ENCODE measurements around the gene NKD1. TPM values are rescaled to one million over a fixed set of nuclear protein-coding genes. Genes with fewer than 3 reads are reported as not detected.

NKD1 gene
- total RNA-seq, 1 experiment from 2014 or later, result 0.07 TPM

DNA sequence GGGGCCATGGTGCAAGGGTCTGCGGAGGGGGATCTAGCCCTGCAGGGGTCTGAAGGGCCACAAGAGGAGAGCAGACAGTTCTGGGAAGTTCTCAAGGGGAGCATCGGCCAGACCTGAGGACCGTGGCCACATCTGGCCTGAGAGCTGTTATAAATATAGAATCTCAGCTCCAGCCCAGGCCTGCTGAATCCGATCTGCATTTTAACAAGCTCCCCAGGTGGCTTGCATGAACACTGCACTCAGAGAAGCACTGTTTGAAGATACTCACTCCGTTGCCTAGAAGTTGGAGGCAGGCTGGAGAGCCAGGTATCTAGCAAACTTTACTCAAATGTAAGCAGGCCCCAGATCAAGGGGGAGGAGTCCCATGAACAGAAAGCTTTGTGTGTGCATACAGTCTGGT is 61.3 kb downstream of the NKD1 start:
- no peak overlapping the region for H3K4me3 ChIP-seq
- no peaks in the 10 kb centered on the region for H3K36me3 ChIP-seq
- H3K27me3 ChIP-seq, result no peaks in the 10 kb centered on the region
- H3K9me3 ChIP-seq, result no peaks in the 10 kb centered on the region
- no peak for DNase-seq

DNA sequence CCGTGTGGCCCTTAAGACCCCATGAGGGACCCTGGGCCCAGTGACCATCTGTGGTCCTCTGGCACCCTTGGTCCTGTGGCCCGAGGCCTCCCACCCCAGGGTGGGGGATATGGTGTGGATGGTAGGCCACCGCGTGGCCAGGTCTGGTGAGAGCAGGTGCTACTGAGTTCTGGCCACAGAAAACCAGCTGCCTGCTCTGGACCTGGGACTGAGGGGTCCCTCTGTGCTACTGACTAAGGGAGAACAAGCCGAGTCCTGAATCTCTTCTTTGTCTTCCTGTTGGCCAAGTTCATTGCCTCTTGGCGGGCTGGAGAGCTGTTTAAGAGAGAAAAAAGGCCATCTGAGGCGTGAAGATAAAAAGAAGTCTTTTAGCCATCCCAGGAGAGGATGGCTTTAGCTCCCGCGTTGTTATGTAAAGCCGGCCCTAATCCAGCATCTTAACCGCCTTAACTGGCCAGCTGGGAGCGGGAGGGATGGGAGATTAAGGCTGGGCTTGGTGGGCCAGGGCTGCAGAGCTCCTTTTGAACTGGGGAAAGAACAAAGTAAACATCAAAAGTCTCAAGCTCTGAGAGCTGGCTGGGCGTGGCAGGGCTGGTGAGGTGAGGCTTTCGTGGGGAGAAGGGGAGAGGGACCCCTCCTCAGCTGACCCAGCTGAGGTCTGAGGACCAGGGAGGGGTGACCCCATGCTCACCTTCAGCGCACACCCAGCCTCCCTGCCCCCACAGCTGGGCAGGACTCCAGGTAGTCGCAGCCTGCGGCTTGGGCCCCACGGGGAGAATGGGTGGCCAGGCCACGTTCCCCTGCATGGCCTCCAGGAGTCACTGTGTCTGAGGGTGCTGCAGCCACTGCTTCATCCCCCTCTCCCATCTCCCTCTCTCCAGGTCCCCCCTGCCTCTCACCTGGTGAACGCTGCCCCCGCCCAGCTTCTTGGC is 62.4 kb downstream of the NKD1 start:
- H3K4me3 ChIP-seq, result no peak overlapping the region
- no peaks in the 10 kb centered on the region for H3K36me3 ChIP-seq
- H3K27me3 ChIP-seq, result no peaks in the 10 kb centered on the region
- no peak for DNase-seq
- H3K9me3 ChIP-seq, result no peaks in the 10 kb centered on the region

GRCh38 chr16:50611332-50611934 is 63.2 kb downstream of the NKD1 start:
- H3K27me3 ChIP-seq, result no peaks in the 10 kb centered on the region
- H3K36me3 ChIP-seq, result no peaks in the 10 kb centered on the region
- no peak overlapping the region for H3K4me3 ChIP-seq
- H3K9me3 ChIP-seq, result no peaks in the 10 kb centered on the region
- peak; percentile 16 for DNase-seq

GRCh38 chr16:50611995-50612848 is 64.0 kb downstream of the NKD1 start:
- no peaks in the 10 kb centered on the region for H3K36me3 ChIP-seq
- H3K9me3 ChIP-seq, result no peaks in the 10 kb centered on the region
- no peak overlapping the region for H3K4me3 ChIP-seq
- H3K27me3 ChIP-seq, result no peaks in the 10 kb centered on the region
- DNase-seq, result no peak

- no peak for DNase-seq
- no peak overlapping the region for H3K4me3 ChIP-seq
- H3K36me3 ChIP-seq, result no peaks in the 10 kb centered on the region
- no peaks in the 10 kb centered on the region for H3K9me3 ChIP-seq
- H3K27me3 ChIP-seq, result no peaks in the 10 kb centered on the region
These were observed 64.6 kb downstream of the NKD1 start for GRCh38 chr16:50612849-50613198.

DNA sequence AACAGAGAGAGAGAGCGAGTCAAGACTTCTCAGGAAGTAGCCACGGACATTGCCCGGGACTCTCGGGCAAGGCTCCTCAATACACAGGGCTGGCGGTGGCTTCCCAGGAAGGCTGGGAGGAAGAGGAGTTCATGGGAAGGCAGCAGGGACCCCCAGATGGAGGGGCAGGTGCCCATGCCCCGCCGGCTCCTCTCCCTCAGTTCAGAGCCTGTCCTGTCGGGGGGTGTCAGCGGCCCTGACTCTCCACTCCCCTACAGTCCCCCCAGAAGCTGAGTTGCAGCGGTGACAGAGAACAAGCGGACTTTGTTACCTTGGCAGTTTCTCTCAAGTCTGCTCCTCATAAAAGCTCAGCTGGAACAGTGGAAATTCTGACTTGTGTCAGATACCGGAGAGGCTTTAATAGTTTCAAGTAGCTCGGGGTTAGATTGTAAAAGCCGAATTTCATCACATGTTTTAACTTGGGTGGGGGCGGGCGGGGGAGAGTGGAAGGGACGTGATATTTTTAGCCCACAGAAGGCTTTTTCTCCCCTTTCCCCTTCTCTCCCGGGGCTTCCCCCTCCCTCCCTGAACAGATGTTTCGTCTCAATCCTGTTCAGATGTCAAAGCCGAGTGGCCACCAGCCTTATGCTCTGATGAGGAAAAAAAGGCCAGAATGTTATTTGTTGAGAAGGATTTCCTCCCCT is 65.2 kb downstream of the NKD1 start:
- no peak for DNase-seq
- Histone ChIP-seq H3K36me3 (no peaks in the 10 kb centered on the region), H3K4me3 (no peak overlapping the region)

GRCh38 chr16:50613964-50614474 is 65.8 kb downstream of the NKD1 start:
- no peak for DNase-seq
- Histone ChIP-seq H3K9me3 (no peaks in the 10 kb centered on the region), H3K36me3 (no peaks in the 10 kb centered on the region), H3K27me3 (no peaks in the 10 kb centered on the region), H3K4me3 (no peak overlapping the region)

More for the DNA sequence above, 65.2 kb downstream of the NKD1 start:
- no peaks in the 10 kb centered on the region for H3K27me3 ChIP-seq
- no peaks in the 10 kb centered on the region for H3K9me3 ChIP-seq

- Histone ChIP-seq H3K36me3 (no peaks in the 10 kb centered on the region), H3K4me3 (no peak overlapping the region), H3K27me3 (no peaks in the 10 kb centered on the region), H3K9me3 (no peaks in the 10 kb centered on the region)
- no peak for DNase-seq
These were observed 66.9 kb downstream of the NKD1 start for GRCh38 chr16:50614955-50615724.

GRCh38 chr16:50615891-50616290 is 67.7 kb downstream of the NKD1 start:
- no peak overlapping the region for H3K4me3 ChIP-seq
- no peaks in the 10 kb centered on the region for H3K9me3 ChIP-seq
- H3K27me3 ChIP-seq, result no peaks in the 10 kb centered on the region
- no peaks in the 10 kb centered on the region for H3K36me3 ChIP-seq
- DNase-seq, result no peak

DNA sequence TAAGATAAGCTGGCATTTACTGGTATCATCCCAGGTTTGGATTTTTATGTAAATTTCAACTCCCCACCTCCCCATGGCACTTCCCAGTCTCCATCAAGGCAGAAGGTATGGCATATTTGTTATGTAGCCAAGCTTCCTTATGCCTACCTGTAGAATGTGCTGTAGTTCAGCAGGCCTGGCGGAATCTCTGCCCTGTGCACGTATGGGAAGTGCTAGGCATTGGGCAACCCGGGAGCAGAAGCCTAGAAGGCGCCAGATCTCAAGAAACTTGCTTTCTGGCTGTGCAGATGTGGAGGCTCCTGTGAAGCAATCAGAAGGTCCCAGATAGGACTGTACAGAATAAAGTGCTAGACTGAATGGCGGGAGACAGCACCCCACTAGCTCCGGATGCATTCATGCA is 68.2 kb downstream of the NKD1 start:
- Histone ChIP-seq H3K9me3 (no peaks in the 10 kb centered on the region), H3K4me3 (no peak overlapping the region), H3K36me3 (no peaks in the 10 kb centered on the region), H3K27me3 (no peaks in the 10 kb centered on the region)
- DNase-seq, result no peak

- no peaks in the 10 kb centered on the region for H3K27me3 ChIP-seq
- H3K36me3 ChIP-seq, result no peaks in the 10 kb centered on the region
- H3K9me3 ChIP-seq, result no peaks in the 10 kb centered on the region
- peak; percentile 18 for DNase-seq
- no peak overlapping the region for H3K4me3 ChIP-seq
These were observed 68.9 kb downstream of the NKD1 start for GRCh38 chr16:50616883-50617645.

GRCh38 chr16:50617646-50618184 is 69.5 kb downstream of the NKD1 start:
- H3K4me3 ChIP-seq, result no peak overlapping the region
- no peak for DNase-seq
- no peaks in the 10 kb centered on the region for H3K9me3 ChIP-seq
- no peaks in the 10 kb centered on the region for H3K36me3 ChIP-seq
- no peaks in the 10 kb centered on the region for H3K27me3 ChIP-seq

- no peaks in the 10 kb centered on the region for H3K36me3 ChIP-seq
- no peaks in the 10 kb centered on the region for H3K9me3 ChIP-seq
- H3K4me3 ChIP-seq, result no peak overlapping the region
- H3K27me3 ChIP-seq, result no peaks in the 10 kb centered on the region
- DNase-seq, result no peak
These were observed 70.2 kb downstream of the NKD1 start for GRCh38 chr16:50618238-50618918.

DNA sequence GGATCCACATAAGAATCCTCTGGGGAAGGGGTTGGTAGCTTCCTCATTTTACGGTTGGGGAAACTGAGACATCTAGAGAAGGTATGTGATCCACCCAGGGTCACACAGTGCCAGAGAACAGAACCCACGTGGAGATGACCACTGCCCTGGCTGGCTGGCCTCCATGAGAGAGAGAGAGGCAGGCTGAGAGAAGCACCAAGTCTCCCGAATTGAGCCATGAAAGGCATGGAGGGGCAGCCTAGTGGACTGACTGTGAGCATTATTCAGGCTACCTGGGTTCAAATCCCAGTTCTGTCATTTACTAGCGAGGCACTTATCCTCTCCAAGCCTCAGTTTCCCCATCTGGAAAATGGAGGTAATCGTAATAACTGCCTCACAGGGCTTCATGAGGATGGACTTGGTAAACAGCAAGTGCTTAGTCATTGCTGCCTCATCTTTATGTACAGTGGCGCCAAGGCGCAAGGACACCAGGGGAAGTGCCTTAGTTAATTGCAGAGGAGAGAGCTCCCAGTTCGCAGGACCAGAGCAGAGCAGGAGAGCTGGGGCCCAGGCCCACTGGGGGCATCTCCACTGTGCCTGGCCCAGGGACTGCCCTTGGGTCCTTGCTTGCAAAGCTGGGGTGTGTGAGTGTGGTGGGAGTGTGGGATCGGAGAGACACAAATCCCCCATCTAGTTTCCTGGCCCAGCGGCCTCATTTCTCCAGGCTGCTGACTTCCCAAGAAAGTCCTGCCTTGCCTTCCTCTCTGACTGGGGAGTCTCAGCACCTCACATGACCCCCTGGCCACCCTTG is 71.7 kb downstream of the NKD1 start:
- H3K4me3 ChIP-seq, result no peak overlapping the region
- no peak for DNase-seq
- no peaks in the 10 kb centered on the region for H3K27me3 ChIP-seq
- H3K9me3 ChIP-seq, result no peaks in the 10 kb centered on the region
- H3K36me3 ChIP-seq, result no peaks in the 10 kb centered on the region
